Adipose tissue (tissue), 3 donors: ENCODE data around the gene FALEC. TPM values are rescaled to one million over a fixed set of nuclear protein-coding genes. Genes with fewer than 3 reads are reported as not detected.
"Not testable (repeated sequence)": the region's sequence is repeated elsewhere in the genome, so short reads cannot be mapped to it uniquely, and the experiment has no call there.

ENCODE experiments used
- H3K27ac ChIP-seq: one replicate; pipeline ENCODE4 v1.5.1; 2013; ENCODE audit warnings: low read depth, low read length
- WGBS, 3 donors: extraction: QIAGEN DNeasy Blood & Tissue Kit; methylation state at CpG; one replicate each; pipeline ENCODE4 v1.1.7; 2013; 5-methylcytosine and 5-hydroxymethylcytosine counted together
- polyA plus RNA-seq, 3 donors: library from polyadenylated mRNA; stranded (reverse); fragments of 200-250 nt; gene quantifications; one replicate each; pipeline ENCODE4 v1.2.3, GENCODE V29; 2013
- donor health status: healthy with polysubstance abuse.
- donor health status: Bipolar disorder and iron deficiency.
- donor health status: healthy.

FALEC gene
- polyA plus RNA-seq, 3 donors, result 0.15 to 0.18 TPM; not detected in 1

DNA sequence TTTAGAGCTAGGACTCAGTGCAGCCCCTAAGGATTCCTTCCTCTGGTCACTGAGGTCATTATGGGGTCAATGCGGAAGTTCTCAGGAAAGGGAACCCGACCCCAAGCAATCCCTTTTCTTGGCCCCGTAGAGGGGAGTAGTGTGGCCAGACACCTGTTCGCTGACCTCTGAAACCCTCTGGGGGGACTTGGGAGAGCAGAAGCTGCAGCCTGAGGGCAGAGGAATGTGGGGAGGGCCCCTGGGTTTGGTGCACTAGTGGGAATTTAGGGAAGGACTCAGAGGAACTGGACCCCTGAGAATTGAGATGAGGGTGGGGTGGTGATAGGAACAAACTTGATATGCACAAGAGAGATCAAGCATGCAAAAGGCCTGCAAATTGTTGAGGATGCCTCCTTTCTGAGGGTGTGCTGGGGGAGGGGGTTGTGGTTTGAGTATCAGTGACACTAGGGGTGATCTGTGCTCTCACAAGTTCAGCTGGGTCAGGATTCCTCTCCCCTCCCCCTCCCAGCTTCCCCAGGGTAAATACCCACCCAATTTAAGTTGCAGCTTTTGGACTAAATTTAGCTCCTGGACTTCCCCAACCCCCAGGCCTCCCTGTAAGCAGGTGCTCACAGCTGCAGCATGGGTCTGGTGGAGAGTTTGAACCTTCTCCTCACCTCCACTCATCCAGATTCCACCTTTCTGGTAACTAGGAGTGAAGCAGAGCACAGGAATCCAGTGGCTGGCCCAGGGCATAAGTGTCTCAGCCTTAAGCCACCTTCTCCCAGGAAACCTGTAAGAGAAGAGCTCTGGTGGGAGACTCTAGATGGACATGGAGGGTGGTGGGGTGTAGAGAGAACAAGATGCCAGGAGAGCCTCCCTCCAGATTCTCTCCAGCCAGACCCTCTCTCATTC is 47.1 kb downstream of the FALEC start:
- peak overlapping the region; percentile 100 for H3K27ac ChIP-seq
- 8 to 16% (median 9%) methylated on average over 4 of the region's 4 CpGs for WGBS, 3 donors

DNA sequence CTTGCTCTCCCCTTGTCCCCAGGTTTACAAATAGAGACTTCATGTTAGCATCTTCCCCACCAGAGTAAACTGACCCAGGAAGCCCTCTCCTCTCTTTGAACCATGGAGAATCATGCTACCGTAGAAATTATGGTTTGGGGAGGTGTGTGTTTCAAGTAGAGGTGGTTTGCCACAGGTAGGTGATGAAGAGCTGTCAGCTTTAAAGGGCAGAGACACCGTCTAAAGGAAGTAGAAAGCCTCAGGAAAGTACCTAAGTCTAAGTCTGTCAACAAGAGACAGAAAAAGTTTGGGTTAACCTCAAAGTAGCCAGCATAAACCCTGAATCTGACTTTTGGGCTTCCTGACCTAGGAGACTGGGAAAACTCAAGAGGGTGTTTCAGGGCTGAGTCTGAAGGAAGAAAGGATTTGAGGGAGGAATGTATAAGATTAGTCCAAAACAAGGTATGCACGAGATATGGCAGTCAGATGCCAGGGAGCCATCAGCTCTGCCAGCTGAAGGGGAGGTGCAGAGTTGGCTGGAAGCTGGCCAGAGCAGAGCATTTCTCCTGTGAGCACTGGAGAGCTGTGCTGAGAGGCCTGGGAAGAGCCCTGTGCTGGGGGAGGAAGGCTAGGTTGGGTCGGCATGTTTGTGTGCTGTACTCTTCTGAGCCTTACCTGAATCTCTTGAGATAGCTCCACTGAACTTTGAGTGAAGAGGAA is 47.9 kb downstream of the FALEC start:
- WGBS, 3 donors, result 23 to 43% (median 29%) methylated on average over 4 of the region's 4 CpGs
- H3K27ac ChIP-seq, result peak overlapping the region; percentile 100

DNA sequence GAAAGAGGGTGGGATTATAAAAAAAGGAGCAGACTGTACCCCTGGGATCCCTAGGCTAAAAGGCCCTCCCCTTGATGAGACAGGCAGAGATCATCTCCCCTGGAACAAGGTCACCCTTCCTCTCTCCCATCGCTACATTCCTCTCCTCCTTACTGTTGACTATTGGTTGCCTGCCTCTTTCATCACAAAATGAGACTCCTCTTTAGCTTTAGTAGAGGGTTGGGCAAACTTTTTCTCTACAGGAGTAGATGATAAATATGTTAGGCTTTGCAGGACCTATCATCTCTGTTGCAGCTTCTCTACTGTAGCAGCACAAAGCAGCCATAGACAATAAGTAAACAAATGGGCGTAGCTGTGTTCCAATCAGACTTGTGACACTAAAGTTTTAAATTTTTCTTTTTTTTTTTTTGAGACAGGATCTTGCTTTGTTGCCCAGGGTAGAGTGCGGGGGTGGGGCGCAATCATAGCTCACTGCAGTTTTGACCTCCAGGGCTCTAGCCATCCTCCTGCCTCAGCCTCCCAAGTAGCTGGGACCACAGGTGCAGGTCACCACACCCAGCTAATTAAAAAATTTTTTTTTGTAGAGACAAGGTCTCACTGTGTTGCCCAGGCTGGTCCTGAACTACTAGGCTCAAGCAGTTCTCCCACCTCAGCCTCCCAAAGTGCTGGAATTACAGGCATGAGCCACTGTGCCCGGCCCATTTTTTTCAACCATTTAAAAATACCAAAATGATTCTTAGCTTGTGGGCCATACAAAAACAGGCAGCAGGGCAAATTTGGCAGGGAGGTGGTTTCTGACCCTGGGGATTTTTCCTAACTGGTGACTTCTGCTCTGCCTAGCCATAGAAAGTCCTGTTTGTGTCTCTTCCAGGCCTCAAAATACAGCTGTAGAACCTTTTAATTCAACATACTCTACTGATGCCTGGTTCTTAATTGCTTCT is 48.8 kb downstream of the FALEC start:
- 70 to 79% (median 79%) methylated on average over 5 of the region's 5 CpGs for WGBS, 3 donors

DNA sequence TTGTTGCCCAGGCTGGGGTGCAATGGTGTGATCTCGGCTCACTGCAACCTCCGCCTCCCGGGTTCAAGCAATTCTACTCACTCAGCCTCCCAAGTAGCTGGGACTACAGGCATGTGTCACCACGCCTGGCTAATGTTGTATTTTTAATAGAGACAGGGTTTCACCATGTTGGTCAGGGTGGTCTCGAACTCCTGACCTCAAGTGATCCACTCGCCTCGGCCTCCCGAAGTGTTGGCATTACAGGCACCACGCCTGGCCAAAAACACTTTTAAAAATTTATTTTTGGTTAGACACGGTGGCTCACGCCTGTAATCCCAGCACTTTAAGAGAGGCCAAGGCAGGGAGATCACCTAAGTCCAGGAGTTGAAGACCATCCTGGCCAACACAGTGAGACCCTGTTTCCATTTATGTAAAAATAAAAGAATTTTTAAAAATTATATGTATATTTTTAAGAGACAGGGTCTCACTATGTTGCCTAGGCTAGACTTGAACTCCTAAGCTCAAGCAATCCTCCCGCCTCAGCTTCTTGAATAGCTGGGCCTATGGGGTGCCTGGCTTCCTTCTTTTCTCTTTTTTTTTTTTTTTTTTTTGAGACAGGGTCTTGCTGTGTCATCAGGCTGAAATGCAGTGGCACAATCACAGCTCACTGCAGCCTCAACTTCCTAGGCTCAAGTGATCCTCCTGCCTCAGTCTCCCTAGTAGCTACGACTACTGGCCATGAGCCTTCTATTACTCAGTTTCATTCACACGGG is 49.9 kb downstream of the FALEC start:
- 84 to 89% (median 87%) methylated on average over 14 of the region's 14 CpGs for WGBS, 3 donors
- peak overlapping the region; percentile 46 for H3K27ac ChIP-seq

More for the DNA sequence above, 48.8 kb downstream of the FALEC start:
- peak overlapping the region; percentile 100 for H3K27ac ChIP-seq

DNA sequence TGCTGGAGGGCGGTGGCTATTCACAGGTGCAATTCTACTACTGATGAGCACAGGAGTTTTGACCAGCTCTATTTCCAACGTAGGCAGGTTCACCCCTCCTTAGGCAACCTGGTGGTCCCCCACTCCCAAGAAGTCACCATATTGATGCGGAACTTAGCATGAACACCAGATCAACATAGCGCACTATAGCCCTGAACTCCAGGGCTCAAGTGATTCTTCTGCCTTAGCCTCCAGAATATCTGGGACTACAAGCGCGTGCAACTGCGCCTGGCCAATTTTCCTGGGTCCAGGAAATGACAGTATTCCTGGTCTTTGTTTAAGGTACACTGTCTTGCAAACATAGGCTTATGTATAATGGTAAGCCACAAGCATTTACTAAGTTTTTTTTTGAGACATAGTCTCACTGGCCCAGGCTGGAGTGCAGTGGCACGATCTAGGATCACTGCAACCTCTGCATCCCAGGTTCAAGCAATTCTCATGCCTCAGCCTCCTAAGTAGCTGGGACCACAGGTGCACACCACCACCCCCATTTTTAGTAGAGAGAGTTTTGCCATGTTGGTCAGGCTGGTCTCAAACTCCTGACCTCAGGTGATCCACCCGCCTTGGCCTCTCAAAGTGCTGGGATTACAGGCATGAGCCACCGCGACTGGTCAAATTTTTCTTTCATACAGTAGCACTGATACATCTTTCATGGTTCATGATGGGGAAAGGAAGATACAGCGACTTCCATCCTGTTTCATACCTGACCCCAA is 51.2 kb downstream of the FALEC start:
- peak overlapping the region; percentile 70 for H3K27ac ChIP-seq
- 68 to 76% (median 74%) methylated on average over 12 of the region's 12 CpGs for WGBS, 3 donors

DNA sequence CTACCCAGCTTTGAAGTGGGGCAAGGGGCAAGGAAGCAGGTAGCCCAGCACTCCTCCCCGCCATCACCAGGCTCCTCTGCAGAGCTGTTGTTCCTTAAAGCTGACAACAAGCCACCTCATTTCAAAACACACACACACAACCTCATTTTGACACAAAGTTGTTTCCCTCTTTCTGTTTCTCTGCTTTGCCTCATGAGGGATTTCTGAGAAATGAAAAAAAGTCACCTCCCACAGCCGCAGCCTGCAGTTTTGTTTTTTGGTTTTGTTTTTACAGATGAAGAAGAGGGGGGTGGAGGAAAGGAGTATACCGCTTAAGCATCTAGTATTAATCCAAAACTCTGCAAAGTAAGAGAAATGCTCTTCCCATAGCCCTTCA is 51.8 kb downstream of the FALEC start:
- WGBS, 3 donors, result 5 to 17% (median 5%) methylated on average over 3 of the region's 3 CpGs
- peak overlapping the region; percentile 70 for H3K27ac ChIP-seq

DNA sequence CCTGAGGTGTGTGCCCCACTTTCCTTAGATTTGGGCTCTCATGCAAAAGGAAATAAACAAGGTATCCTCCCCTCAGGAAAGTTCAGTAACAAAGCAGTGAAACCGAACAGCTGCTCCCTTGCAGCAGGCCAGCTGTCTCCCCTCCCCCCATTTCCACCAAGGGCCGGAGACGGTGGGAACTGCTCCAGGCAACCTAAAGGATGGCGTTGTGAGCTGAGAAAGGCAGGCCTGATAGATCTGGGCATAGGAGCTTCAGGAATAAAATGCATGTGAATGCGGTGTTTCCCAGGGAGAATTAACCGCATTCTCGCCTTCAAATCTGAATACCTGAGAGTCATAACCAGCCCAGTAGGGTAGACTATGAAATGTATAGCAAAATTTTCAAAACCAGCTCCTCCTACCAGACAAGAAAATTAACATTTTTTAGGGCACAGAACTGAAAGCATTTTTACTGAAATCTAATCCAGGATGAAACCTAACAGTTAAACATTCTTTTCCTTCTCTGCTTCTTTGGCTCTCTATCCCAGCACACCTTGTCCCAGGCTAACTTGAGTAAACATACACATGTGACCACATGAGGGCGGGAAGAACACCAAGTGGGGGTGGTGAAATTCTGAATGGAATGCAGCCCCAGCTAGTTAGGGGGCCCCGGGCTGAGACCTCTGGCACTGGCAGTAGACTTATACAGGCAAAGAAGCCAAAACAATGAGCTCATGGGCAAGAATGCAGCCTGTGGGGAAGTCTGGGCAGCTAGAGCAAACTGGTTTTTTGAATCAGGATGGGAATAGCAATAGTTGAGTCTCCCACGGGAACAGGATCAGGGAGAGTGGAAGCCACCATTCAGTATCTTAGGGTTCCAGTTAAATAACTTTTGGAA is 52.4 kb downstream of the FALEC start:
- WGBS, 3 donors, result 2 to 7% (median 7%) methylated on average over 10 of the region's 10 CpGs
- peak overlapping the region; percentile 70 for H3K27ac ChIP-seq

DNA sequence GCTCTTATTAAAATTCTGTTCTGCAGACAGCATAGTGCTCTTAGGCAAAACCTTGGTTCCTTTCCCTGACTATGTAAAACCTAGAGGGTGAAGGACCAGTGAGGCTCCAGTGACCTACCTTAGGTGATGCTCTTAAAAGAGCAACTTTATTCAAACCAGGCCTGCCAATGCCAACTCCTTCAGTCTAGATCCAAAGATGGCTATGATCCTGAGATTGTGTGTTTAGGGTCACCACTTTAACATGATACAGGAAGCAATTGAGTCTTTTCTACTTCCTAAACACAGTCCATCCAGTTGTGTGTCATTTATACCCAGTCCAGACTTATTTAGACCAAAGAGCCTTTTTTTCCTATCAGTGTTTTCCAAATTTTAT is 53.0 kb downstream of the FALEC start:
- peak overlapping the region; percentile 39 for H3K27ac ChIP-seq

DNA sequence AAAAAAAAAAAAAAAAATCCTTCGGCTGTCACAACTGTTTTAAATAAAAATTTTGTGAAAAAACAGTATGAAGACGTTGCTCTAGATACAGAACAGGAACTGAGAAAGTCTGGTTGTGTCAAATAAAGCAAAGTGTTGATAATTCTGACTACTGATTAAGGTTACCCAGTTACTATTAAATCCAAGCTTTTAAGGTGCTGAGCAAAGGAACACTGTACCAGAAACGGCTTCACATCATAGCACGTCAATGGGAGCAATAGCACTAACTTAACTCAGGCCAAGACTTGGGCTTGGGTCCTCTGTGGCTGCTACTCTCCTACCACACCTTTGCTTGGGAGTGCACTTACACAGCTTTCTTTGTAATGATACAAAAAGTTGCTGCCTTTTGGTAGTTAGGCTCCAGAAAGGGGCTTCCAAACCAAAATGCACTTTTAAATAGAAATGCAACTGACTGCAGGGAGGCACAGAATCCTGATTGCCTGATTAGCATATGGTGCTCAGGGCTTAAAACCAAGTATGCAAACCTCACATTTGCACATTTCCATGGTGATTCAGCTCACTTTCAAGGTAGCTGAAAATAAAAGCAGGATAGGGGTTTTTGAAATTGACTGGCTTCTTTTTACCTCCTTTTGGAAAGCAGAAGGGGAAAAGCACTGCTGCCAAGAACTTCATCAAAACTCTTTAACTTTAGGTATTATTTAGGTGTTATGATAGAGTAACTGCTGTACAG is 57.5 kb downstream of the FALEC start:
- no peak overlapping the region for H3K27ac ChIP-seq
- WGBS, 3 donors, result 25 to 58% (median 56%) methylated on average over 4 of the region's 4 CpGs

DNA sequence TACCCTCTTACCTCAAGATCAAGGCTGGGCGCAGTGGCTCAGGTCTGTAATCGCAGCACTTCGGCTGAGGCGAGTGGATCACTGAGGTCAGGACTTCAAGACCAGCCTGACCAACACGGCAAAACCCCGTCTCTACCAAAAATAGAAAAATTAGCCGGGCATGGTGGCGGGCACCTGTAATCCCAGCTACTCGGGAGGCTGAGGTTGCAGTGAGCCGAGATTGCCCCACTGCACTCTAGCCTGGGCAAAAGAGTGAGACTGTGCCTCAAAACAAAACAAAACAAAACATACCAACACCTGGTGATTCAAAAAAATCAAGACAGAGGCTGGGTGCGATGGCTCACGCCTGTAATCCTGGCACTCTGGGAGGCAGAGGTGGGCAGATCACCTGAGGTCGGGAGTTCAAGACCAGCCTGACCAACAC is 58.1 kb downstream of the FALEC start:
- H3K27ac ChIP-seq, result not testable (repeated sequence)
- 76 to 85% (median 77%) methylated on average over 13 of the region's 13 CpGs for WGBS, 3 donors

DNA sequence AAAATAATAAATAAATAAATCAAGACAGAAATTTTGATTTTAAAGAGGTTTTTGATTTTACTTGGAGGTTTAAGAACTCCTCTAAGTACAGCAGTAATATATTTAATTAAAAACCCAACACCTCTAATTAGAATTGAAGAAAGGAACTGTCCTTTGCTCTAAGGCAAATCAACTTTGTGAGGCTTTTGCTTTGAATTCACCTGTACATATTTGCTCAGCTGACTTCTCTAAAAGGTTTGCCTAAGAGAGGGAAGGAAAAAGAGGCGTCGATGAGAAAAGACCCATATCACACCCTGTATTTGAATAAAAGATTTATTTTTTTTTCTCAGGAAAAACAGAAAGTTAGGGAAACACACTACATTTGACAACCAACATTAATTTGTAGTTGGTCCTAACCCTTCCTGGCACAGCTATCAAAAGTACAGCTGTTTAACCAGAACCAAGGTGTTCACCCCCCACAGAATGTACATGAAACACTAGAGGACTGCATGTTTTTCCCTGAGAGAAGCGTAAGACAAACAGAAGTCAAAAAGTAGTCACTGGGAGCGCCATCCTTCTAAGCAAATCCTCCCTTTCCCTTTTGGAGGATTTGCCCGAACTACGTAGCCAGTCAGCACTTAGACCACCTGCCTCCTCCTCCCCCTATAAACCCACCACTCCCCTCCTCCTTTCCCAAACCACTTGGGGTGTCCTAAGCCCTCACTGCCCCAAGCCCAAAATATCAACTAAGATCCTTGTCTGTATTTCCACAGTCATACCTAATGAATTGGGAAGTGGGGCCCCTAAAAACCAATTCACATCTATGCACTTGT is 58.9 kb downstream of the FALEC start:
- H3K27ac ChIP-seq, result no peak overlapping the region
- WGBS, 3 donors, result 22 to 61% (median 60%) methylated on average over 6 of the region's 6 CpGs

DNA sequence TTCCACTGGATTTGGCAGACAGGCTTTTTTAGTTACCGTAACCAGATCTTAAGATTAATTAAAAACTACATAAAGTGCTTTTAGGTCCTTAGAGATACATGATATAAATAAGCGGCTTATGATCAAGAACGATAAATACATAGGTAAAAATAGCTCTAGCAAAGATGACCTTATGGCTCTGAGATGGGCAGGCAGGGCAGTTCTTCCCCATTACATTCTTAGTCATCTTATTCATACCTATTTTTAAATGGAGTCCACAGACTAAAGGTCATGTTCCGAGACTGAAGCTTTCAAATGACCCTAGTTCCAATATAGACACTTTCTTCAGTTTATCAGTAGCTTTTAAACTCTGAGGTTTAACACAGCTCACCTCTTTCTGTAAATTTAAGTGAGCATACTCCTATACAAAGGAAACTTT is 59.5 kb downstream of the FALEC start:
- H3K27ac ChIP-seq, result no peak overlapping the region
- WGBS, 3 donors, result 13 to 50% (median 48%) methylated on average over 4 of the region's 4 CpGs

DNA sequence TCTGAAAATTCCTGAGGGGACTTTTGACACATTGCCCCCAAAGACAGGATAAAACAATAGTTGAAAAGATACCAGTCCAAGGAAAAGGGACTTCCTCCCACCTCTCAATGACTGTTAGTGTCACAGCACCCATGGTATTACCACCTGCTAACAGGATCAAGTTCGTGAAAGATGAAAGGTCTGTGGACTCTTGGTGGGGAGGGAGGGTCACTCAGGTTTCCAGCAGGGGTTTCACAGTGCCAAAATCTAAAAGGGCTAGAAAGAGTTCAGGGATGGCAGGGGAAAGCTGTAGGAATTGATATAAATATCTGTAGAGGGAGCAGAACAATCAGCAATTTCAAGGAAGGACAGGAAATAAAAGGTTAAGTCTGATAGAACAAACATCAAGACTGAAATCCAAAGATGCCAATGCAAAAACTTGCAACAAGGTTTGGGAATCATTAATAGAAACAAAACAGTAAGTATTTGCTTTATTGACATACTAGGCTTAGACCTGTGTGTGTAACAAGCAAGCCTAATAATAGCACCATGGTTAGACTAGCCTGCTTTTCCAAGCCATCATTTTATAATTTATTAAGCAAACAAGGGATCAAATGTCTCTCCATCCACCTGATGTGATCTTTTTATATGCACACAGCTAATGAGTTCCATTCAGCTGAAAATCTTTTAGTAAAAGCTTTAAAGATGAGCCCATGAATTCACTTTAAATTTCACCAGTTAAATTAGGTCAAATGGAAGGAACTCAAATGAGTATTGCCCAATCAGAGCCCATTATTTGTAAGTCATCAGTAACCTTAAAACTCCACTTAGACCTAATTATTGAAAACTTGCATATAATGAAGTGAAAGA is 60.2 kb downstream of the FALEC start:
- H3K27ac ChIP-seq, result peak overlapping the region; percentile 14
- 9 to 38% (median 35%) methylated on average over 1 of the region's 1 CpG for WGBS, 3 donors

DNA sequence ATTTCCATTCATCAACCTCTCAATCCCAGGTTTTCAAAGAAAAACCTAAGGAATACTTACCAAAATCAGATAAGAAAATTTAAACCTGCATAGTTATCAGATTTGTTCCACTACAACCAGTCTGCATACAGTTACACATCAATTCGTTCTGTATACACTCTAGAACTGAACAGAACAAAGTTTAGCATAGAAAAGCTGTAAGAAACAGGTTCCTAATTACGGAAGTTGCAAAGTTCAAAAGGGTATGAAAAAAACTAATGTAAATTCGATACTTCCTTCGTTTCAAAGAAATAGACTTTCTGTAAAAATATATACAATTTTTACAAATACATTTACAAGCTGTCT is 60.8 kb downstream of the FALEC start:
- no peak overlapping the region for H3K27ac ChIP-seq
- WGBS, 3 donors, result 1 to 3% (median 2%) methylated on average over 4 of the region's 4 CpGs
